Body of pancreas (tissue), 4 donors: ENCODE measurements around the gene AKT1. TPM values are rescaled to one million over a fixed set of nuclear protein-coding genes. Genes with fewer than 3 reads are reported as not detected.
"Not testable (repeated sequence)": the region's sequence is repeated elsewhere in the genome, so short reads cannot be mapped to it uniquely, and the experiment has no call there.

ENCODE experiments used
- ATAC-seq: fragments of 150-250 bp; one replicate; pipeline ENCODE4 v1.9.1; 2016
- DNase-seq, 4 donors: peaks; one replicate each; pipeline ENCODE4 v3.0.0-alpha.2; 2019
- H3K27ac ChIP-seq, 4 donors: fragments of 200-600 bp; sonication (generic); 1 replicate in 3 of 4; 2 replicates in 1 of 4; pipeline versions ENCODE4 v1.5.1 to v1.6.1; 2016 to 2019; ENCODE audit warnings: mild to moderate bottlenecking in 1 of 4, mixed read lengths in 1 of 4, moderate library complexity in 1 of 4
- H3K27me3 ChIP-seq, 2 donors: fragments of 200-600 bp; sonication (generic); one replicate each; pipeline ENCODE4 v1.6.0; 2016; ENCODE audit warnings: mild to moderate bottlenecking in 1 of 2
- H3K36me3 ChIP-seq, 2 donors: fragments of 200-600 bp; sonication (generic); replicated peaks in 1 of 2; 2 replicates each; pipeline ENCODE4 v1.5.1; 2016; ENCODE audit warnings: low read depth in 2 of 2; ENCODE audit not compliant: insufficient read depth in 1 of 2
- H3K4me1 ChIP-seq: fragments of 200-600 bp; sonication (generic); one replicate; pipeline ENCODE4 v1.6.0; 2016
- H3K4me3 ChIP-seq, 2 donors: fragments of 200-600 bp; sonication (generic); 1 replicate in 1 of 2; 2 replicates in 1 of 2; pipeline ENCODE4 v1.5.1; 2016 to 2019
- H3K9me3 ChIP-seq, 3 donors: fragments of 200-600 bp; sonication (generic); 1 replicate in 2 of 3; 2 replicates in 1 of 3; pipeline ENCODE4 v1.5.1; 2016
- POLR2A ChIP-seq, 3 donors: fragments of 450-650 bp; IDR thresholded peaks; one replicate each; pipeline ENCODE4 v1.6.1; 2016; ENCODE audit warnings: antibody characterized with exemption in 3 of 3, mild to moderate bottlenecking in 2 of 3
- WGBS, 2 donors: methylation state at CpG; one replicate each; pipeline ENCODE4 v1.1.5; 2017; 5-methylcytosine and 5-hydroxymethylcytosine counted together
- intact Hi-C: fragments of 100-400 bp; cut with DNase I; formaldehyde crosslinking; loops from one replicate; pipeline ENCODE4 v1.15.1; 2023
- total RNA-seq, 2 donors: library from RNA; depleted of rRNA; stranded (reverse); fragments of >200 nt; gene quantifications; one replicate each; pipeline ENCODE4 v1.1.0, GENCODE V29; 2016
- TF ChIP-seq, protein P1 (sequence below), 7 experiments: fragments of 450-650 bp in 4 of 7; fragments of 200-600 bp in 3 of 7; sonication (generic) in 3 of 7; IDR thresholded peaks; one replicate each; pipeline ENCODE4 v1.5.1; 2016 to 2019; ENCODE audit warnings: antibody characterized with exemption in 7 of 7

Gene AKT1
- total RNA-seq, 2 donors from 2014 or later = 74.2 to 151 TPM

DNA sequence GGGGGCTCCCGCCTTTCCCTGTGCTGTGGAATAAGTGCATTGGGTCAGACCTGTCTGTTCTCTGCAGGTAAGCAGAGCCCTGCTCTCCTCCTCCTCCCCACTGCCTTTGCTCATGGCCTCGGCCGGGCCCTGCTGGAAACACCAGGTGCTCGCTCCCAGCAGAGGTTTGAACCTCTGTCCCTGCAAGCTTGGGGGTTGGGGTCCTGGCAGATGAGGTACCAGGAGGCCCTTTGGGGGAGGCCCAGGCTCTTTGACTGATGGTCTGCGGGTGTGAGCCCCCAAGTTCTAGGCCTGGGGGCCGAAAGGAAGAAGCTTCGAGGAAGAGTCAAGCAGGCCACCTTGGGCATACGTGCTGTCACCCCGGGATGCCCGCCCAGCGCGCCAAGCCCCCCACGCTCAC is 47.5 kb upstream of the AKT1 start:
- H3K36me3 ChIP-seq = no peaks in the 10 kb centered on the region
- no peaks in the 10 kb centered on the region for H3K9me3 ChIP-seq
- TF ChIP-seq, protein P1, sequence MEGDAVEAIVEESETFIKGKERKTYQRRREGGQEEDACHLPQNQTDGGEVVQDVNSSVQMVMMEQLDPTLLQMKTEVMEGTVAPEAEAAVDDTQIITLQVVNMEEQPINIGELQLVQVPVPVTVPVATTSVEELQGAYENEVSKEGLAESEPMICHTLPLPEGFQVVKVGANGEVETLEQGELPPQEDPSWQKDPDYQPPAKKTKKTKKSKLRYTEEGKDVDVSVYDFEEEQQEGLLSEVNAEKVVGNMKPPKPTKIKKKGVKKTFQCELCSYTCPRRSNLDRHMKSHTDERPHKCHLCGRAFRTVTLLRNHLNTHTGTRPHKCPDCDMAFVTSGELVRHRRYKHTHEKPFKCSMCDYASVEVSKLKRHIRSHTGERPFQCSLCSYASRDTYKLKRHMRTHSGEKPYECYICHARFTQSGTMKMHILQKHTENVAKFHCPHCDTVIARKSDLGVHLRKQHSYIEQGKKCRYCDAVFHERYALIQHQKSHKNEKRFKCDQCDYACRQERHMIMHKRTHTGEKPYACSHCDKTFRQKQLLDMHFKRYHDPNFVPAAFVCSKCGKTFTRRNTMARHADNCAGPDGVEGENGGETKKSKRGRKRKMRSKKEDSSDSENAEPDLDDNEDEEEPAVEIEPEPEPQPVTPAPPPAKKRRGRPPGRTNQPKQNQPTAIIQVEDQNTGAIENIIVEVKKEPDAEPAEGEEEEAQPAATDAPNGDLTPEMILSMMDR (IDR thresholded peaks at IDR 0.05) = no peak
- no peak for TF ChIP-seq POLR2A (IDR thresholded peaks at IDR 0.05)
- ATAC-seq (no peak), DNase-seq (no peak)
- intact Hi-C loops = no loop called here
- H3K4me1 ChIP-seq = peaks cover 18% of the 10 kb centered on the region
- 53 to 63% methylated on average over 5 to 13 of the region's 13 CpGs for WGBS, 2 donors
- H3K27ac ChIP-seq = no peak overlapping the region
- H3K4me3 ChIP-seq = no peak overlapping the region
- no peaks in the 10 kb centered on the region for H3K27me3 ChIP-seq

DNA sequence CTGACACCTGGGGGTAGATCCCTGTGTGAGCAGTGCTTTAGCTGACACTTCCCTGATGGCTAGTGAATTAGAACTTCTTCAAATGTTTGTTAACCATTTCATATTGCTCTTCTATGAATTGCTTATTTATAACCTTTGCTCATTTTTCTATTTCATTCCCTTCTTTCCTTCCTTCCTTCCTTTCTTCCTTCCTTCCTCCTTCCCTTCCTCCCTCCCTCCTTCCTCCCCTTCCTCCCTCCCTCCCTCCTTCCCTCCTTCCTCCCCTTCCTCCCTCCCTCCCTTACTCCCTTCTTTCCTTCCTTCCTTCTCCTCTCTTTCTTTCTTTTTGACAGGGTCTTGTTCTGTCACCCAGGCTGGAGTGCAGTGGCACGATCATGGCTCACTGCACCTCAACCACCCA is 46.2 kb upstream of the AKT1 start:
- peaks cover 18% of the 10 kb centered on the region for H3K4me1 ChIP-seq
- no peak for TF ChIP-seq POLR2A (IDR thresholded peaks at IDR 0.05)
- TF ChIP-seq, protein P1 (IDR thresholded peaks at IDR 0.05) = no peak
- H3K27ac ChIP-seq = no peak overlapping the region
- DNase-seq (no peak), ATAC-seq (no peak)
- WGBS, 2 donors = 72 to 87% methylated on average over 1 of the region's 1 CpG
- H3K27me3 ChIP-seq = no peaks in the 10 kb centered on the region
- no peaks in the 10 kb centered on the region for H3K9me3 ChIP-seq
- no peak overlapping the region for H3K4me3 ChIP-seq
- intact Hi-C loops = no loop called here
- no peaks in the 10 kb centered on the region for H3K36me3 ChIP-seq

DNA sequence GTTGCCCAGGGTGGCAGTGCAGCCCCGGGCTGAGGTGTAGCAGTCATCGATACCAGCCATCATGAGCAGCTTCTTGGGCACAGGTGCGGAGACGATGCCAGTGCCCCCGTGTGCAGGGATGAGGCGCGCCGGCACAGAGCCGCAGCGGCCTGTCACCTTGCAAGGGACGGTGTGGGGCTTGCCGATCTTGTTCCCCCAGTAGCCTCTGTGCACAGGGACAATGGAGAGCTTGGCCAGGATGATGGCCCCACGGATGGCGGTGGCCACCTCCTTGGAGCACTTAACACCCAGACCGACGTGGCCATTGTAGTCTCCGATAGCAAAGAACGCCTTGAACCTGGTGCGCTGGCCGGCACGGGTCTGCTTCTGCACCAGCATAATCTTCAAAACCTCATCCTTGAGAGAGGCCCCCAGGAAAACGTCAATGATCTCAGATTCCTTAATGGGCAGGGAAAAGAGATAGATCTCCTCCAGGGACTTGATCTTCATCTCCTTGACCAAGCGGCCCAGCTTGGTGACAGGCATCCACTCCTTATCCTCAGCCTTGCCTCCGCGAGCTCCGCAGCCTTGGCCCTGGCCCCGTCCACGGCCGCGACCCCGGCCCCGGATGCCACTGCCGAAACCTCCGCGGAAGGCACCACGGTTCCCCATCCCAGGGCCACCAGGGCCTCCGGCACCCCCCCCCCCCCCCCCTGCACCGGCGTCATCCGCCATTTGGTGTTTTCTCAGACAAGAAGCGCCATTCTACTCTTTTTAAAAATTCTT is 40.8 kb upstream of the AKT1 start:
- intact Hi-C loops, H3K4me3 ChIP-seq, H3K4me1 ChIP-seq, ATAC-seq, H3K27ac ChIP-seq, H3K27me3 ChIP-seq, DNase-seq, H3K9me3 ChIP-seq, H3K36me3 ChIP-seq: not testable (repeated sequence)
- 94 to 99% methylated on average over 10 to 33 of the region's 41 CpGs for WGBS, 2 donors

DNA sequence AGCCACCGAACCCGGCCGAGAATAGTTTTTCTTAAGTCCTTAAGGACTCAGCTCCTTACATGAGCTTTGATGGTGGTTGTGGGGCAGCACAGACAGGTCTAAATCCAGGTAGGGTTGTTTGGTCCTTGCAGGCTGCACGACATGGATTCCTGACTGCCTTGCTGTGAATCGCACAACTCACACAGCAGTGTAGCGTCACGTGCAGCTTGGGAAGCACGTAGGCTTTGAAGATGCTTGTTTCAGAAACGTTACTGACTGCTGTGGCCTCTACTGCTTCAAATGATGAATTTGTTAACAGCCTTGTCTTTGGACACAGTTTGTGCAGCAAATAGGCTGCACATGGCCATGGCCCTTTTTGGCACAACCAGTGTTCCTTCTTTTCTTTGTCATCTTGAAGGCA is 35.2 kb upstream of the AKT1 start:
- no peak for TF ChIP-seq POLR2A (IDR thresholded peaks at IDR 0.05)
- TF ChIP-seq, protein P1 (IDR thresholded peaks at IDR 0.05) = no peak
- Histone ChIP-seq H3K4me1 (peaks cover 14% of the 10 kb centered on the region), H3K36me3 (no peaks in the 10 kb centered on the region), H3K27me3 (no peaks in the 10 kb centered on the region), H3K27ac (no peak overlapping the region), H3K4me3 (no peak overlapping the region), H3K9me3 (no peaks in the 10 kb centered on the region)
- intact Hi-C loops = no loop called here
- ATAC-seq (no peak), DNase-seq (no peak)
- 49 to 68% methylated on average over 5 to 8 of the region's 9 CpGs for WGBS, 2 donors

DNA sequence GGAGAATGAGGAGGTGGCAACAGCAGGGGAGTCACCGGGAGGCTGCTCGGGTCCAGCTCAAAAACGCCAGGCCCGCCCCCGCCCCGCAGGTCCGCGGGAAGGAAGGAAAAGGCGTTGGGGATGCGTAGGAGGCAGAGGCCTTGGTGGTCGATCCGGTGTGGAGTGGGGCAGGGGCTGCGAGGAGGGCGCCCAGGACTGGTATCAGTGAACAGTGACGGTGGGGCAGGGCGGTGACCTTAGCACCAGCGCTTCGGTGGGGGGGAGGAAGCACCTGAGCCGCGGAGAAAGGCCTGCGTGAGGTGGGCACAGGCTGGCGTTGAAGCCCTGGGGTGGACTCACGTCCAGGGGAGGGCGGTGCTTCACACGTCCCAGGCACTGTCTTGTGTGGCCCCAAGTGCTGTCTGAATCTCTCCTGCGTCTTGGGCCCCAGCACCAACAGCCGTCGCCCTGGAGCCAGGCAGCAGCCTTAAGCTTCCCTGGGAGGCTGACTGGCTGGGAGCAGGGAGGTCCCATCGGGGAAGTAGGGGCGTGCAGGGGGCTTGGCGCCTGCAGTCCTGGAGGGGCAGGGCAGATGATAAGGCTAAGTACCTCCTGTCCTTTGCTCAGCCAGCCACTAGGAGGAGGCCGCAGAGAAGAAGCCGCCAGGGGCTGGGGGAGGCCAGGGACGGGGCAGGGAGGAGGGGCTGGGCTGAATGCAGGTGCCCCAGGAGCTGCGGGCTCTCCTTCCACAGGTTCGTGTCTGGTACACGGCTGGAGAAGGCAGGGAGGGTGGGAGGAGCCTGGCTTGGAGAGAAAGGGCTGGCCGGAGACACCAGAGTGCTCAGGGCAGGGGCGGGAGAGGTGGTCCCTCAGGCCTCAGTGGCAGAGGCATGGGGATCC is 31.9 kb upstream of the AKT1 start:
- Histone ChIP-seq H3K27me3 (no peaks in the 10 kb centered on the region), H3K27ac (peak overlapping the region in 3 of 4 donors; percentile 4 to 38 (median 32)), H3K4me3 (peak overlapping the region; percentile 1 to 4), H3K36me3 (no peaks in the 10 kb centered on the region), H3K9me3 (no peaks in the 10 kb centered on the region), H3K4me1 (peaks cover 17% of the 10 kb centered on the region)
- intact Hi-C loops = no loop called here
- 9 to 12% methylated on average over 25 to 39 of the region's 39 CpGs for WGBS, 2 donors
- TF ChIP-seq, protein P1 (IDR thresholded peaks at IDR 0.05) = peak in 6 of 7 experiments; percentile 20 to 52 (median 38)
- no peak for TF ChIP-seq POLR2A (IDR thresholded peaks at IDR 0.05)
- ATAC-seq (peak; percentile 33), DNase-seq (peak; percentile 47 to 65 (median 55))
